Fibroblast of villous mesenchyme (primary cell): Measurements from ENCODE around the gene COMMD7. TPM values are rescaled to one million over a fixed set of nuclear protein-coding genes. Genes with fewer than 3 reads are reported as not detected.
A peak's percentile ranks its signal among the peaks of the same experiment; 100 is the strongest.

ENCODE experiments used
- DNase-seq: peaks from one replicate; pipeline ENCODE4 v3.0.0-alpha.2; 2010; ENCODE audit warnings: low read depth
- H3K4me3 ChIP-seq: 2 replicates; pipeline ENCODE4 v1.5.1; 2011; ENCODE audit warnings: low read depth, mild to moderate bottlenecking, low read length
- total RNA-seq: library from RNA; depleted of rRNA; stranded (reverse); fragments of >200 nt; gene quantifications from 2 replicates; pipeline ENCODE4 v1.2.3, GENCODE V29; 2012
- TF ChIP-seq, protein P1 (sequence below): IDR thresholded peaks from 2 replicates; pipeline ENCODE4 v1.5.1; 2012; ENCODE audit warnings: low read depth, mild to moderate bottlenecking, low read length; ENCODE audit not compliant: insufficient read depth

The COMMD7 gene
- total RNA-seq, 1 donor: 45.8 TPM

DNA sequence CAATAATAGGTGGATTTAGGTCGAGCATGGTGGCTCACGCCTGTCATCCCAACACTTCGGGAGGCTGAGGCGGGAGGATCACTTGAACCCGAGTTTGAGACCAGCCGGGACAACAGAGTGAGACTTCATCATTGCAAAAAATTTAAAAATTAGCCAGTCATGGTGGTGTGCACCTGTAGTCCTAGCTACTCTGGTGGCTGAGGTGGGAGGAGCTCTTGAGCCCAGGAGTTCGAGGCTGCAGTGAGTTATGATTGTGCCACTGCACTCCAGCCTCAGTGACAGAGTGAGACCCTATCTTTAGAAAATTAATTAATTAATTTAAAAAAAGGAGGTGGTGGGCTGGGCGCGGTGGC is 56.1 kb downstream of the COMMD7 start:
- no peak for DNase-seq
- H3K4me3 ChIP-seq: no peak overlapping the region
- TF ChIP-seq, protein P1, sequence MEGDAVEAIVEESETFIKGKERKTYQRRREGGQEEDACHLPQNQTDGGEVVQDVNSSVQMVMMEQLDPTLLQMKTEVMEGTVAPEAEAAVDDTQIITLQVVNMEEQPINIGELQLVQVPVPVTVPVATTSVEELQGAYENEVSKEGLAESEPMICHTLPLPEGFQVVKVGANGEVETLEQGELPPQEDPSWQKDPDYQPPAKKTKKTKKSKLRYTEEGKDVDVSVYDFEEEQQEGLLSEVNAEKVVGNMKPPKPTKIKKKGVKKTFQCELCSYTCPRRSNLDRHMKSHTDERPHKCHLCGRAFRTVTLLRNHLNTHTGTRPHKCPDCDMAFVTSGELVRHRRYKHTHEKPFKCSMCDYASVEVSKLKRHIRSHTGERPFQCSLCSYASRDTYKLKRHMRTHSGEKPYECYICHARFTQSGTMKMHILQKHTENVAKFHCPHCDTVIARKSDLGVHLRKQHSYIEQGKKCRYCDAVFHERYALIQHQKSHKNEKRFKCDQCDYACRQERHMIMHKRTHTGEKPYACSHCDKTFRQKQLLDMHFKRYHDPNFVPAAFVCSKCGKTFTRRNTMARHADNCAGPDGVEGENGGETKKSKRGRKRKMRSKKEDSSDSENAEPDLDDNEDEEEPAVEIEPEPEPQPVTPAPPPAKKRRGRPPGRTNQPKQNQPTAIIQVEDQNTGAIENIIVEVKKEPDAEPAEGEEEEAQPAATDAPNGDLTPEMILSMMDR: no peak

DNA sequence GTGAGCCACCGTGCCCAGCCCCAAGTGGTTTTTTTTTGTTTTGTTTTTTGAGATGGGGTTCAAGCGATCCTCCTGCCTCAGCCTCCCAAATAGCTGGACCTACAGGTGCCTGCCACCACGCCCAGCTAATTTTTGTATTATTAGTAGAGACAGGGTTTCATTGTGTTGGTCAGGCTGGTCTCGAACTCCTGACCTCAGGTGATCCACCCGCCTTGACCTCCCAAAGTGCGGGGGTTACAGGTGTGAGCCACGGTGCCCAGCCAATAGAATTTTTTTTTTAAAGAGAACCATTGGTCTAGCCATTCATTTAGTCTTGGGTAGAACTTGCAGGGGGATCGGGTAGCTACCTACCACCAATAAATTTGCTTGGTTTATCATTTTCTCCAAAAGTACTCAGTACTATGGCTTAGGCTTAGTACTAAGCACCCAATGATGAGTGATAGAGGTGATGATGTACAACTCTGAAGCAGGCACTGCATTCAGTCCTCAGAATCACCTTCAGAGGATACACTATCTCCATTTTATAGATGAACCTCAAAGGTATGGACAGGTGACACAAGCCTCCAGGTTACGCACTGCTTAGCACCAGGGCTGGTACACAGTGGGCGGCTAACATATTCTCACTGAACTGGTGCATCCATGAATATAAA is 56.6 kb downstream of the COMMD7 start:
- no peak overlapping the region for H3K4me3 ChIP-seq
- TF ChIP-seq, protein P1: no peak
- no peak for DNase-seq

DNA sequence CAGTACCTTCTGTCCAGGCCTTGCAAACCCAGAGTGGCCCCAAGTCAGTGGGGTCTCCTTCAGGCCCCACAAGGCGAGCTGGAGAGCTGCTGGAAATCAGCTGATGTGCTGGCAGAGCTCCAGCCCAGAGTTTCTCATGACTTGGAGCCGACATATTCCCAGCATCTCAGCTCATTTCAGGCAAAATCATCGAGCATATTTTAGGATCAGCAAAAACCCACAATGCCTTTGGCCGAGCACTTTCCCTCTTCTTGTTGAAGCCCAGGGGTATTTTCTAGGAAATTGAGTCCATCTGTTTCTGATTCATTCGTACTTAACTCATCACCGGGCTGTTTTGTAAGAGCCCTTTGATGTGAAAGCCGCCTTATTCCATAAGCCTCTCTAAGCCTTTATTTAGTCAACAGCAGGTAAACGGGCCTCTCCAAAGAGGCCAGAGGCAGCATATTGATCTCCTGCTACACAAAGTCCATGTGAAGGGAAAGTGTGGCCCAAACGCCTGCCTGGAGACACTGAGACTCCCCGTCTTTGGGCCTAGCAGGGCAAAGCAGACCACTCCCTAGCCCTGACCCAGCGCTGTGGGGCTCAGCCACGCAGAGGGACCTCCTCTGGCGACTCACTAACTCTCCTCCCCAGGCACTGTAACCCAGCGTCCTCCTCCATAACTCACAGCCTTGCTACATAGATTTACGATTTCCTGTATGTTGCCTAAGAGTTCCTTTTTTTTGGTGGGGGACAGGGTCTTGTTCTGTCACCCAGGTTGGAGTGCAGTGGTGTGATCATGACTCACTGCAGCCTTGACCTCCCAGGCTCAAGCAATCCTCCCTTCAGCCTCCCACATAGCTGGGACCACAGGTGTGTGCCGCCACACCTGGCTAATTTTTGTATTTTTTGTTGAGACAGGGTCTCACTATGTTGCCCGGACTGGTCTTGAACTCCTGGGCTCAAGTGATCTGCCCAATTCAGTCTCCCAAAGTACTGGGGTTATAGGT is 57.4 kb downstream of the COMMD7 start:
- TF ChIP-seq, protein P1: no peak
- no peak overlapping the region for H3K4me3 ChIP-seq
- DNase-seq: peak; percentile 95

DNA sequence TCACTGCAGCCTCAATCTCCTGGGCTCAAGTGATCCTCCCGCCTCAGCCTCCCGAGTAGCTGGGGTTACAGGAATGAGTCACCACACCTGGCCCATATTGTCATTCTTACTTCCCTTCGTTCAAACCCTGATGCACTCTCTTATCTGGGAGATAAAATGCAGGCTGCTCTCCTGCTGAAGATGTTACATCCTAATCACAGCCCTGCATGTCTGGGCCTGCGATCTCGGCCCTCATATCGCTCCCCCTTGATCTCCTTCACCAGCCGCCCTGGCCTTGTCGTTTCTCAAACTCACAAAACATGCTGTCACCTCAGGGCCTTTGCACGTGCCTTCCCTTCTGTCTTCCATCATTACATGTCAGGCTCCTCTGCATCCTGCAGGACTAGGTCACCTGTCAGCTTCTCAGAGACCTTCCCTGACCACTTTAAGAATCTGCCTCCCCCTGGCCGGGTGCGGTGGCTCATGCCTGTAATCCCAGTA is 60.7 kb downstream of the COMMD7 start:
- no peak for DNase-seq
- TF ChIP-seq, protein P1: no peak
- no peak overlapping the region for H3K4me3 ChIP-seq

DNA sequence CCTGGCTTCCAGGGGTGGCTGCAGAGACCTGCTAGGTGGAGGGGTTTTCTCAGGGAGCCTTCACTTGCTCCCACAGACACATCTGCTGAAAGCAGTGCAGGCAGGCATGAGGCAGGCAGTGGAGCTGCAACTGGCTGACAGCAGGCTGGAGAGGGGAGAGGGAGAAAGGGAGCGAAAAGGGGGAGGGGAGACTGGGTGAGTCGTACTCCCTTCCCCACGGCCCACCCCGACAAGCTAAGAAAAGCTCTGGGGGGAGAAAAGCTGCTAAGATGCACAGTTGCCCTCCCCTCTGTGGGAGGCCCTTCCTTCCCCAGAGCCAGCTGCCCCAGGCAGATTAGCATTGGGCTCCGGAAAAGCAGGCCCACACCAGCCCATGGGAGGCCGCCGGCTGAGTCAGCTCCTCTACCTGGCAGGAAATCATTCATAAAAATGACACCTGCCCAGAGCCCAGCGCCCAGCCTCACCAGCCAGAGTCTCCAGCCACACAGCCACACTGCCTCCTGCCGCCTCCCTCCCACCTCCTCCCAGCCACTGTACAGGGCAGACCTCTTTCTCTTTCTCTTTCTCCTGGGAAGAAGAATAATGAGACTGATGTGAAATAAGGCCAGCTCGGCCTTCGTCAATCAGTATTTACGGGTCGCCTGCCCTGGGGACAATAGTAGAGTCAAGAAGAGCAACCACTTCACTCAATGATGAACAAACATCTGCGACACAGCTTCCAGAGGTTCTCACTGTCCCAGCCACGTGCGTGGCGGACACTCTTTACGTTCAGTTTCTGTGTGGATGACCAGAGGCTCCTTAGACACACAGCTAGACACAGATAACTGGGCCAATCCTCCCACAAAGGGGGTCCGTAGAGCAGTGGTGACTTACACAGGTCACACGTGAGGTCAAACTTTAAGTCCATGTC is 61.8 kb downstream of the COMMD7 start:
- TF ChIP-seq, protein P1: no peak
- peak; percentile 21 for DNase-seq
- no peak overlapping the region for H3K4me3 ChIP-seq

DNA sequence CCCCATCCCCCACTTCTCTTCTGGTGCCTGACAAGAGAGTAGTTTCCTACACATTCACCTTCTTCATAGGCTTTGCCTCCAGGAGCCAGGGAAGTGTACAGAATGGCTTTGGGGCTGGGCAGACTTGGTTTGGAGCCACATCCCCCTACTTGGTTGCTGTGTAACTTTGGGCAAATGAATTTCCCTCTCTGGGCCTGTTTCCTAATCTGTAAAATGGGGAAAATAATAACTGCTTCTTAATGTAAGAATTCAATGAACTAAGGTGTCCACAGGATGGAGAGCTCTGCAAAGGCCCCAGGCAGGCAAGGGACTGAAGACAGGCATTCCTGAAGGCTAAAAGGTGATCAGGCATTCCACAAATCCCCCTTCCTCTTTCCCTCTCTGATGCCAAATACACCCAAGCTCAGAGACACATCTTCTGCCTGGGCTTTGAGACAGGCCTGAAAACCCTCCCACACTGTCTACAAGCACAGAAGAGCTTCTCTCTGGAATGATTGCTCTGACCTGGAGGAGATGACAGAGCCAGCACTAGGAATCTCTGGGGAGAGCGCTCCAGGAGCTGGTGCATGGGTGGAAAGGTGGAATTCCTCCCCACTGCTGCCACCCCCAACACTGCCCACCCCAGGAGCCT is 62.6 kb downstream of the COMMD7 start:
- DNase-seq: no peak
- no peak overlapping the region for H3K4me3 ChIP-seq
- TF ChIP-seq, protein P1: no peak
